GM12878 (cell line): ENCODE results near the gene TMEM98. TPM values are rescaled to one million over a fixed set of nuclear protein-coding genes. Genes with fewer than 3 reads are reported as not detected.

Experiments
- ATAC-seq: fragments of 200-7000 bp; cut with Tn5 transposase; 3 replicates; pipeline ENCODE4 v1.9.1; 2020; ENCODE audit warnings: mild to moderate bottlenecking, moderate library complexity
- BruUV-seq: library from RNA; stranded (reverse); fragments of 400-500 nt; replicated peaks from 2 replicates; lab custom pipeline; 2021; lab: Mats Ljungman, UMichigan
- CTCF ChIA-PET: fragments of 300-600 bp; sonication (Branson Sonifier 250); formaldehyde crosslinking; extraction: SDS; loops from one replicate; lab custom pipeline; 2021; ENCODE audit warnings: inconsistent platforms; lab: Yijun Ruan, JAX
- POLR2A ChIA-PET: fragments of 350-600 bp; formaldehyde crosslinking; extraction: SDS; loops from one replicate; lab custom pipeline; 2021; ENCODE audit warnings: inconsistent platforms; lab: Charles Lee
- RAD21 ChIA-PET: fragments of 300-600 bp; sonication (Branson Sonifier 250); formaldehyde crosslinking; loops from one replicate; lab custom pipeline; 2023; ENCODE audit warnings: antibody characterized with exemption; ENCODE audit not compliant: unreplicated experiment; lab: Charles Lee
- SMC1A ChIA-PET: fragments of 300-600 bp; sonication (Branson Sonifier 250); formaldehyde crosslinking; loops from one replicate; lab custom pipeline; 2023; ENCODE audit not compliant: unreplicated experiment, uncharacterized antibody; lab: Charles Lee
- DNase-seq: peaks from one replicate; pipeline ENCODE4 v3.0.0-alpha.2; 2011; ENCODE audit warnings: low read depth, low spot score
- FAIRE-seq: peaks from 3 replicates; lab custom pipeline; 2011; peaks lifted over from hg19 to GRCh38; lab: Jason Lieb, UNC
- H2AFZ ChIP-seq: 2 replicates; pipeline ENCODE4 v1.6.0; 2011; ENCODE audit warnings: low read depth, low read length, control low read depth; ENCODE audit not compliant: control insufficient read depth
- H3K27ac ChIP-seq: 2 replicates; pipeline ENCODE4 v1.5.1; 2011; ENCODE audit warnings: control low read depth; ENCODE audit not compliant: control insufficient read depth, insufficient read depth
- H3K27me3 ChIP-seq, 2 experiments: replicated peaks in 1 of 2; 2 replicates each; pipeline versions ENCODE4 v1.6.0 to v1.6.1; 2011; ENCODE audit warnings: low read length in 1 of 2; ENCODE audit not compliant: control insufficient read depth in 2 of 2, insufficient read depth in 2 of 2
- H3K36me3 ChIP-seq, 2 experiments: 2 replicates each; pipeline ENCODE4 v1.5.1; 2011; ENCODE audit warnings: low read length in 1 of 2; ENCODE audit not compliant: control insufficient read depth in 2 of 2, insufficient read depth in 2 of 2
- H3K4me1 ChIP-seq: 2 replicates; pipeline ENCODE4 v1.6.1; 2011; ENCODE audit warnings: mild to moderate bottlenecking, low read length, moderate library complexity, mixed read lengths; ENCODE audit not compliant: control insufficient read depth, insufficient read depth
- H3K4me2 ChIP-seq: 2 replicates; pipeline ENCODE4 v1.6.0; 2011; ENCODE audit warnings: control low read depth; ENCODE audit not compliant: control insufficient read depth, insufficient read depth
- H3K4me3 ChIP-seq: fragments of 200-600 bp; sonication (generic); 2 replicates; pipeline ENCODE4 v1.5.1; 2016
- H3K79me2 ChIP-seq: 2 replicates; pipeline ENCODE4 v1.6.0; 2011; ENCODE audit warnings: low read length; ENCODE audit not compliant: control insufficient read depth, insufficient read depth
- H3K9ac ChIP-seq: 2 replicates; pipeline ENCODE4 v1.8.0; 2011; ENCODE audit warnings: low read length, control low read depth, mixed read lengths; ENCODE audit not compliant: control insufficient read depth, insufficient read depth
- H3K9me3 ChIP-seq: replicated peaks from 3 replicates; pipeline ENCODE4 v1.5.1; 2011; ENCODE audit warnings: mild to moderate bottlenecking, low read length; ENCODE audit not compliant: control insufficient read depth, insufficient read depth
- H4K20me1 ChIP-seq: 2 replicates; pipeline ENCODE4 v1.6.0; 2011; ENCODE audit not compliant: control insufficient read depth, insufficient read depth
- ELK1 ChIP-seq: IDR thresholded peaks from 2 replicates; pipeline ENCODE4 v1.6.1; 2012; ENCODE audit warnings: low read depth, low read length, improper control_type of control experiment
- ETV6 ChIP-seq, 2 experiments: fragments of 450-650 bp in 1 of 2; IDR thresholded peaks in 1 of 2; conservative IDR thresholded peaks in 1 of 2; 2 replicates each; pipeline ENCODE4 v1.6.1; 2014; ENCODE audit warnings: antibody characterized with exemption in 1 of 2, borderline replicate concordance in 1 of 2, low read depth in 1 of 2, mild to moderate bottlenecking in 1 of 2, moderate library complexity in 1 of 2
- HCFC1 ChIP-seq: fragments of 150-350 bp; IDR thresholded peaks from 2 replicates; pipeline ENCODE4 v1.6.1; 2014; ENCODE audit warnings: low read length
- IKZF1 ChIP-seq: fragments of 450-650 bp; conservative IDR thresholded peaks from 2 replicates; pipeline ENCODE4 v1.6.1; 2017; ENCODE audit warnings: antibody characterized with exemption, mild to moderate bottlenecking
- KAT2A ChIP-seq: conservative IDR thresholded peaks from 2 replicates; pipeline ENCODE4 v1.6.1; 2011; ENCODE audit warnings: low read depth, low read length; ENCODE audit not compliant: control insufficient read depth
- MTA3 ChIP-seq: IDR thresholded peaks from 2 replicates; pipeline ENCODE4 v1.6.1; 2012; ENCODE audit warnings: low read length, inconsistent platforms, borderline replicate concordance
- NR2C1 ChIP-seq: fragments of 450-650 bp; IDR thresholded peaks from 2 replicates; pipeline ENCODE4 v1.6.1; 2017; ENCODE audit warnings: antibody characterized with exemption, mild to moderate bottlenecking, moderate library complexity
- PBX3 ChIP-seq: IDR thresholded peaks from 2 replicates; pipeline ENCODE4 v1.6.1; 2011; ENCODE audit warnings: mild to moderate bottlenecking, low read depth, low read length, moderate library complexity; ENCODE audit not compliant: insufficient replicate concordance
- RFX5 ChIP-seq: IDR thresholded peaks from 2 replicates; pipeline ENCODE4 v1.6.1; 2011; ENCODE audit warnings: low read depth, low read length, improper control_type of control experiment
- SMAD1 ChIP-seq: fragments of 450-650 bp; IDR thresholded peaks from 2 replicates; pipeline ENCODE4 v1.6.1; 2018; ENCODE audit warnings: mild to moderate bottlenecking, low read depth; ENCODE audit not compliant: partially characterized antibody
- SREBF1 ChIP-seq: IDR thresholded peaks from 2 replicates; pipeline ENCODE4 v1.6.1; 2012; ENCODE audit warnings: mild to moderate bottlenecking, low read length
- TAF1 ChIP-seq: IDR thresholded peaks from 2 replicates; pipeline ENCODE4 v1.6.1; 2011; ENCODE audit warnings: mild to moderate bottlenecking, low read depth, low read length, borderline replicate concordance
- YBX1 ChIP-seq: fragments of 450-650 bp; IDR thresholded peaks from 2 replicates; pipeline ENCODE4 v1.6.1; 2016; ENCODE audit warnings: antibody characterized with exemption
- WGBS: methylation state at CpG from one replicate; pipeline ENCODE4 v1.1.6; 2016; ENCODE audit warnings: low lambda C conversion rate; ENCODE audit not compliant: insufficient replicate concordance, insufficient coverage; ENCODE audit errors: missing lambda C conversion rate; 5-methylcytosine and 5-hydroxymethylcytosine counted together
- in situ Hi-C: fragments of 300-500 bp; cut with MboI; formaldehyde crosslinking; loops from 9 replicates; pipeline ENCODE4 v1.14.3; 2018; ENCODE audit warnings: mixed read lengths
- intact Hi-C: fragments of 100-400 bp; cut with micrococcal nuclease; formaldehyde crosslinking; loops from one replicate; pipeline ENCODE4 v1.14.2; 2022; ENCODE audit not compliant: unreplicated experiment
- polyA plus RNA-seq, 11 experiments: library from polyadenylated mRNA; depleted of rRNA in 4 of 11; unstranded in 6 of 11; stranded (reverse) in 5 of 11; fragments of >200 nt; fragmentation: Nextera tagmentation in 4 of 11; fragmentation: Illumina TruSeq in 1 of 11; extraction: Ambion mirVana in 4 of 11; extraction: Trizol in 1 of 11; gene quantifications; 1 replicate in 1 of 11; 2 replicates in 10 of 11; pipeline versions ENCODE4 v1.2.1 to v1.2.3, GENCODE V29; 2011 to 2016; ENCODE audit warnings: inconsistent platforms in 2 of 11, missing spikeins in 2 of 11, low read depth in 1 of 11
- total RNA-seq, 4 experiments: library from RNA; depleted of rRNA in 3 of 4; stranded (reverse); fragments of >200 nt in 3 of 4; fragmentation: Illumina TruSeq in 1 of 4; extraction: Trizol in 1 of 4; gene quantifications; 2 replicates each; pipeline versions ENCODE4 v1.2.1 to v1.2.3, GENCODE V29; 2013 to 2021

Gene TMEM98
- total and polyA plus RNA-seq, 10 of the 15 experiments (the other 5 are each of a cell fraction or from before 2014, with no cell fraction given) = 0.04 to 0.73 (median 0.13) TPM; not detected in 3

GRCh38 chr17:32920293-32920692, 7.7 kb upstream of the TMEM98 start:
- intact Hi-C loops = no loop called here
- POLR2A ChIA-PET = no interaction called here
- FAIRE-seq = no peak

GRCh38 chr17:32921017-32921416, 6.9 kb upstream of the TMEM98 start:
- Histone ChIP-seq H4K20me1 (no peaks in the 10 kb centered on the region), H3K27ac (no peak overlapping the region), H3K79me2 (no peaks in the 10 kb centered on the region), H3K36me3 (no peaks in the 10 kb centered on the region), H3K9me3 (no peaks in the 10 kb centered on the region), H3K4me2 (no peak overlapping the region), H2AFZ (no peak overlapping the region), H3K4me3 (no peak overlapping the region), H3K9ac (no peak overlapping the region), H3K27me3 (no peaks in the 10 kb centered on the region), H3K4me1 (no peaks in the 10 kb centered on the region)
- ChIA-PET RAD21 (interaction anchor here (1.4 kb wide), 1 partner anchor 44 kb away, joined by 3 read pairs; no protein-coding TSS in a partner anchor), POLR2A (no interaction called here), SMC1A (no interaction called here), CTCF (interaction anchor here (1.1 kb wide), 1 partner anchor 11 kb away, joined by 6 read pairs; no protein-coding TSS in a partner anchor)
- ATAC-seq = no peak
- BruUV-seq = no TSS peak
- in situ Hi-C loops = loop anchor here (25.0 kb wide), 1 partner anchor 459 kb away; no protein-coding TSS in a partner anchor
- intact Hi-C loops = no loop called here
- DNase-seq = no peak
- FAIRE-seq = no peak
- 79% methylated on average over 10 of the region's 10 CpGs for WGBS
- no peak for TF ChIP-seq PBX3
- no peak for TF ChIP-seq TAF1
- TF ChIP-seq KAT2A = no peak
- no peak for TF ChIP-seq MTA3
- TF ChIP-seq IKZF1 = no peak
- no peak for TF ChIP-seq SMAD1
- no peak for TF ChIP-seq HCFC1
- no peak for TF ChIP-seq SREBF1
- no peak for TF ChIP-seq RFX5

More at GRCh38 chr17:32920293-32920692, 7.7 kb upstream of the TMEM98 start:
- BruUV-seq = no TSS peak
- DNase-seq (no peak), ATAC-seq (no peak)
- WGBS = 58% methylated on average over 8 of the region's 8 CpGs
- H4K20me1 ChIP-seq = no peaks in the 10 kb centered on the region
- in situ Hi-C loops = loop anchor here (25.0 kb wide), 1 partner anchor 458 kb away; no protein-coding TSS in a partner anchor
- no peaks in the 10 kb centered on the region; the same call in 2 of the 3 replicates for H3K9me3 ChIP-seq
- no peaks in the 10 kb centered on the region for H3K36me3 ChIP-seq
- H3K9ac ChIP-seq = no peak overlapping the region
- no peak overlapping the region for H3K4me2 ChIP-seq
- no peaks in the 10 kb centered on the region for H3K4me1 ChIP-seq
- H2AFZ ChIP-seq = no peak overlapping the region
- ChIA-PET RAD21 (interaction anchor here (1.4 kb wide), 1 partner anchor 43 kb away, joined by 3 read pairs; no protein-coding TSS in a partner anchor), CTCF (interaction anchor here (1.1 to 1.8 kb wide), 3 partner anchors 10 to 43 kb away, joined by 6 to 9 read pairs (median 6); partner anchors contain the start of gene MYO1D), SMC1A (interaction anchor here (0.6 to 2.0 kb wide), 2 partner anchors 11 to 15 kb away, joined by 3 to 7 read pairs; no protein-coding TSS in a partner anchor)
- no peak overlapping the region for H3K27ac ChIP-seq
- no peak for TF ChIP-seq YBX1
- TF ChIP-seq NR2C1 = no peak
- no peak for TF ChIP-seq KAT2A
- TF ChIP-seq ELK1 = no peak
- TF ChIP-seq ETV6 (conservative IDR thresholded peaks at IDR 0.05 in 1 of 2, IDR thresholded peaks at IDR 0.05 in 1 of 2; ENCODE audit: borderline replicate concordance in 1 of 2, low read depth in 1 of 2) = no peak
- no peak overlapping the region for H3K4me3 ChIP-seq
- H3K27me3 ChIP-seq = no peaks in the 10 kb centered on the region
- H3K79me2 ChIP-seq = no peaks in the 10 kb centered on the region
